HG02943 (cell line): ENCODE data around the gene LRFN3.
"Not testable (repeated sequence)": the region's sequence is repeated elsewhere in the genome, so short reads cannot be mapped to it uniquely, and the experiment has no call there.

Experiments
- ATAC-seq: cut with Tn5 transposase; IDR thresholded peaks from one replicate; pipeline ENCODE4 v1.9.1; 2021; ENCODE audit warnings: mild to moderate bottlenecking, low read depth, moderate library complexity; ENCODE audit not compliant: unreplicated experiment

Gene LRFN3, protein sequence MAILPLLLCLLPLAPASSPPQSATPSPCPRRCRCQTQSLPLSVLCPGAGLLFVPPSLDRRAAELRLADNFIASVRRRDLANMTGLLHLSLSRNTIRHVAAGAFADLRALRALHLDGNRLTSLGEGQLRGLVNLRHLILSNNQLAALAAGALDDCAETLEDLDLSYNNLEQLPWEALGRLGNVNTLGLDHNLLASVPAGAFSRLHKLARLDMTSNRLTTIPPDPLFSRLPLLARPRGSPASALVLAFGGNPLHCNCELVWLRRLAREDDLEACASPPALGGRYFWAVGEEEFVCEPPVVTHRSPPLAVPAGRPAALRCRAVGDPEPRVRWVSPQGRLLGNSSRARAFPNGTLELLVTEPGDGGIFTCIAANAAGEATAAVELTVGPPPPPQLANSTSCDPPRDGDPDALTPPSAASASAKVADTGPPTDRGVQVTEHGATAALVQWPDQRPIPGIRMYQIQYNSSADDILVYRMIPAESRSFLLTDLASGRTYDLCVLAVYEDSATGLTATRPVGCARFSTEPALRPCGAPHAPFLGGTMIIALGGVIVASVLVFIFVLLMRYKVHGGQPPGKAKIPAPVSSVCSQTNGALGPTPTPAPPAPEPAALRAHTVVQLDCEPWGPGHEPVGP

DNA sequence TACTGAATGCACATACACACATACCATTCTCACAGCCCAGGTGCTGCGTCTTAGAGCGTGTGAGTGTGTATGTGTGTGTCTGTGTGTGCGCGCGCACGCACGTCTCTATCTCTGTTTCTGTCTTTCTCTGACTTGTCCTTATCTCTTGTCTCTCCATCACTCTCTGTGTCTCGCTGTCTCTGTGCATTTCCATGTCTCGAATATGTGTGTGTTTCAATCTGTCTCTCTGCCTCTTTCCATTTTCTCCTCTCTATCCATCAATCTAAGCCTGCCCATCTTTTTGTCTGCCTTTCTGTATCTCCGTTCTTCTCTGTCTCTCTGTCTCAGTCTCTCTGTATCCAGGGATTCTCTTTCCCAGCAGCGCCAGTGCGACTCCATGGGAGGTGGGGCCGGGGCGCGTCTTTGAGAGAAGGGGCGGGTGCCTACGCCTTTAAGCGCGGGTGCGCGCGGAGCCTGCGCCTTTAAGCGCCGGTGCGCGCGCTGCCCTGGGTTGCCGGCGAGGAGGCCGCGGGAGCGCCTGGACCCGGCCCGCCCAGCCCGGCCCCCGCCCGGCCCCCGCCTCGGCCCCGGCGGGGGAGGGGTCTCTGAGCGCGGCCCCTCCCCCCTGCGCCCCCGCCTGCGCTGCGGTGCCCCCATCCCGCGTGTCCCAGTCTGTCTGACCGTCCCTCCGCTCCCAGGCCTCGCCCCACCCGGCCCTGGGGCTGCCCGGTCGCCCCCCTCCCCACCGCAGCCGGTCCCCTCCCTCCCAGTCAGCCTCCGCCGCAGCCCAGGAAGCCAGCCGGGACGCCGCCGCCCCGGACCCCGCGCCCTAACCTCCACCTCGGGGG, at the start of gene LRFN3:
TSS of gene LRFN3 (plus strand) at position 464 of the 827 bp plus-strand sequence. CDS start 3,052 bp downstream, outside the sequence.
- ATAC-seq = no peak

DNA sequence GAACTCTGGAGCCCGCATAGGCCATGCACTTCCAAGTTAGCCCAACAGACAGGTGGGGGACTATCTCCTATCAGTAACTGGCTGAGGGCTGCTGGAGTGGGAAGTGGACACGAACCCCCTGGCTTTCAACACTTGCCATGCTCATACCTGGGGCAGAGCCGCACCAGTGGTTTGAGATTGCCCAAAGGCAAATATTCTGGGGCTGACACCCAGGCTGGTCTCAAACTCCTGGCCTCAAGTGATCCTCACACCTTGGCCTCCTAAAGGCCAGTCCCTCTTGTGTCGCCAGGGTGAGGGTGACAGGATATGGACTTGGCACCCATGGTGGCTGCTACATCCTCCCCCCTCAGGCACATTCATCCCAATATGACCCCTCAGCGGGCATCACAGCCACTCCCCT, 49.0 kb upstream of the LRFN3 start:
- ATAC-seq = no peak

DNA sequence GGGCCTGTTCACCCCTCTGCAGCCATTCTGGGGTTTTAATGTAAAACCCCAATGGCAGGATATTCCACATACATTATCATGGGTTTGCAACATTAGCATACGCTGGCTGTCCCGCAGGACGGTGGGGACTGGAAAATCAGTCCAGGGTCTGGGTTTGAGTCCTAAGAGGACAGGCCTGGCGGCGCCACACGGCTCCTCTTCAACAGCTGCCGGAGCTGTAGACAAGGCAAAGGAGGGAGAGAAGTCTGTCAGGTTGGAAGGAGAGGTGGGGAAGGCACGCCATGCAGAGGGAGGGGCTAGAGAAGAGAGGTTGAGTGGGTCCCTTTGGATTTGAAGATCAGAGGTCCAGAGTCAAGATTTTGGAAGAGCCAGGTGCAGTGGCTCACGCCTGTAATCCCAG, 47.8 kb upstream of the LRFN3 start:
- ATAC-seq = no peak

DNA sequence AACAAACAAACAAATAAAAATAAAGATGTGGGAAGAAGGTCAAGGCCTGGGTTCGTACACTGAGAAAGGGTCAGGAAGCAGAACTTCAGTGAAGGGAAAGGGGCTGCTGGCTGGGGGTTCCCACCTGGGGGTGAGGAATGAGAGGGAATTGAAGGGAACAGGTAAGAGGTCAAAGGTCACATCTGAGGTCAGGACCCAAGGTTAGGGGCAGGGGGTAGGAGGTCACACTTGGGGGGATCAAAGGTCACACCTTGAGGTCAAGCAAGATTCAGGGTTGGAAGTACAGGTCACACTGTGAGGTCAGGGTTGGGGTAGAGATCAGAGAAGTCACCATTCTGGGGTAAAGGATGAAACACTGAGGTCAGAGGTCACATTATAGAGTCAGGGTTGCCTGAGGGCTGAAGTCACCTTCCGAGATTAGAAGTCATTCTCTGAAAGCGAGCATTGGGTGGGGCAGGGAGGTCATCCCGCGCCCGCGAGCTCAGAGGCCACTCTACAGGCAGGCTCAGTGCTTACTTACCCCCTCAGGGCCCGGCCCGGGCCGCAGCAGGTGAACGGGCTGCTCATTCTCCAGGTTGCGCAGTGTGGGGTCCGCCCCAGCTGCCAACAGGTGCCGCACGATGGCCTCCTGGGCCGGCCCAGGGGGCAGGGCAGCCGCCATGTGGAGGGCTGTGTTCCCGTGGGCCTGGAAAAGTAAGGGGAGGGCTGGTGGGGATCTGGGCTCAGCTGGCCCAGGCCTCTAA, 46.6 kb upstream of the LRFN3 start:
- no peak for ATAC-seq

DNA sequence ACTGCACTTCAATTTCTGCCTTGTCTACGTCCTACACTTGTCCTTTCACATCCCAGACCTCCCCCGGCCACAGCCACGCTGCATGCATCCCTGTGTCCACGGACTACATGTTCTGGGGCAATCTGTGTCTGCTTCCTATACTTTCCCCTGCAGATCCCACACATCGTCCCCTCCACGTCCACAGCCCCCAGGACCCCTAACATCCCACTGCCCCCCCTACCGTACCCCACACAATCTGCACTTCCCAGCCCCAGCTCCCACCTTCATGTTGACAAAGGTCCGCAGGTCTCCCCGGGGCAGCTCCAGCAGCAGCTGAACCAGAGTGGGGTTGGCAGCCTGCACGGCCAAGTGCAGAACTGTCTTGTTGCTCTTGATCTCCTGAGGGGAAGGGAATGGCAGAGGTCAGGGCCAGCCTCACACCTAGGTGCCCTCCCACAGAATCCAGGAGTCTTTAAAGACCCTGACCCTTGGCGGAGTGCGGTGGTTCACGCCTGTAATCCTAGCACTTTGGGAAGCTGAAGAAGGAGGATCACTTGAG, 46.0 kb upstream of the LRFN3 start:
- no peak for ATAC-seq

DNA sequence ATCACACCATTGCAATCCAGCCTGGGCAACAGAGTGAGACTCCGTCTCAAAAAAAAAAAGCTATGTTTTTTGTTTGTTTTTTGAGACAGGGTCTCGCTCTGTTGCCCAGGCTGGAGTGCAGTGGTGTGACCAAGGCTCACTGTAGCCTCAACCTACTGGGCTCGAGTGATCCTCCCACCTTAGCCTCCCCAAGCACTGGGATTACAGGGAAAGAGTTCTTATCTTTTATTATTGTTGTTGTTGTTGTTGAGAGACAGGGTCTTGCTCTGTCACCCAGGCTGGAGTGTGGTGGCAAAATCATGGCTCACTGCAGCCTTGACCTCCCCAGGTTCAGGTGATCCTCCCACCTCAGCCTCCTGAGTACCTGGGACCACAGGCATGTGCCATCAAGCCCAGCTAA, 44.4 kb upstream of the LRFN3 start:
- not testable (repeated sequence) for ATAC-seq

DNA sequence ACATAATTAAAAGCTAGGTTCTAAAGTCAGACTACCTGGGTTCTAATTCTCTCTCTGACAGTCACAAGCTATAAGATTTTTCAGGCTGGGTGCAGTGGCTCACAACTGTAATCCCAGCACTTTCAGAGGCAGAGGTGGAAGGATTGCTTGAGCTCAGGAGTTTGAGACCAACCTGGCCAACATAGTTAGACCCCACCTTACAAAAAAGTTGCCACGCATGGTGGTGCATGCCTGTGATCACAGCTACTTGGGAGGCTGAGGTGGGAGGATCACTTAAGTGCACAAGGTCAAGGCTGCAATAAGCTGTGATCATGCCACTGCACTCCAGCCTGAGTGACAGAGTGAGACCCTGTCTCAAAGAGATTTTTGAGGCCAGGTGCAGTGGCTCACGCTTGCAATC, 41.8 kb upstream of the LRFN3 start:
- no peak for ATAC-seq

DNA sequence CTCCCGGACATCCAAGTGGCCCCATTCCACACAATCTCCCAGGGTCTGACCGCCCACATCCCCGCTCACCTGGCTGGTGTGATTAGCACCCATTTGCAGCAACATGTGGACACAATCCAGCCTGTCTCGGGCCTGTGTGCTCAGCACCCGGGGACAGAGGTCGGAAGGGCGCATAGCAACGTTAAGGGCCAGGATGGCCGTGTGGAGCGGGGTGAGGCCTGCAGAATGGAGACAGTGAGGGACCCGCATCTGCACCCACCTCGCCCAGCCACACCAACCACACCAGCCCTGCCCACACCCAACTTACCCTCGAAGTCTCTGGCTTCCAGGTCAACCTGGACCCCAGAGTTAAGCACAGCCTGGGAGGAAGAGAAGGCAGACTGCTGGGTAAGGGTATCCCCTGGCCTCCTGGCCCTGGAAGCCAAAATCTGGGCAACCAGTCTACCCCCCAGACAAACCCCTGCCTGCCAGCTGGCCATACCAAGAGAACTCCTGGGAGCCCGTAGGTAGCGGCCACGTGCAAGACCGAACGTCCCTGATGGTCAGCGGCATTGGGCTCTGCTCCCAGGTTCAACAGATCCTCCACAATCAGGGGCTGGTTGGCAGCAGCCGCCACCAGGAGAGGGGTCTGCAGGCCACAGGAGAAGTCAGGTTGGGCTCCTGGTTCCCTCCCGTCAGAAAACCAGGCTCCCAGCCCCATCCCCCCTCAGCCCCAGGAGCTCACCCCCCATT, 40.1 kb upstream of the LRFN3 start:
- no peak for ATAC-seq

DNA sequence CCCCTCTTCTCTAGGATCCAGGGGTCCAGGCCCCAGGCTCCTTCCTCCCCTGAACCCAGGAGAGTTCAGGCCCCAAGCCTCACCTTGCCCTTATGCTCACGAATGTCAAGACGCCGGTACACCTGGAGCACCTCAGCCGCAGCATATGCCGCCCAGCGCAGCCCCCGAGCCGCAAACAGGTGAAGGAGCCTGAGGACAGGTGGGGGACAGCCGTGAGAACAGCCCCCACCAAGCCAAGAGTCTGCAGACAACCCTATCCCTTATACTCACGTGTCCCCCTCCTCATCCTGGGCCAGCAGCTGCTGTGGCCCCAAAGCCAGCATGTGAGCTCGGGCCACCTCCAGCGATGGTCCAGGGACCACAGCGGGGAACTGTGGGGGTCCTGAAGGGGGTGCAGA, 39.5 kb upstream of the LRFN3 start:
- ATAC-seq = no peak

DNA sequence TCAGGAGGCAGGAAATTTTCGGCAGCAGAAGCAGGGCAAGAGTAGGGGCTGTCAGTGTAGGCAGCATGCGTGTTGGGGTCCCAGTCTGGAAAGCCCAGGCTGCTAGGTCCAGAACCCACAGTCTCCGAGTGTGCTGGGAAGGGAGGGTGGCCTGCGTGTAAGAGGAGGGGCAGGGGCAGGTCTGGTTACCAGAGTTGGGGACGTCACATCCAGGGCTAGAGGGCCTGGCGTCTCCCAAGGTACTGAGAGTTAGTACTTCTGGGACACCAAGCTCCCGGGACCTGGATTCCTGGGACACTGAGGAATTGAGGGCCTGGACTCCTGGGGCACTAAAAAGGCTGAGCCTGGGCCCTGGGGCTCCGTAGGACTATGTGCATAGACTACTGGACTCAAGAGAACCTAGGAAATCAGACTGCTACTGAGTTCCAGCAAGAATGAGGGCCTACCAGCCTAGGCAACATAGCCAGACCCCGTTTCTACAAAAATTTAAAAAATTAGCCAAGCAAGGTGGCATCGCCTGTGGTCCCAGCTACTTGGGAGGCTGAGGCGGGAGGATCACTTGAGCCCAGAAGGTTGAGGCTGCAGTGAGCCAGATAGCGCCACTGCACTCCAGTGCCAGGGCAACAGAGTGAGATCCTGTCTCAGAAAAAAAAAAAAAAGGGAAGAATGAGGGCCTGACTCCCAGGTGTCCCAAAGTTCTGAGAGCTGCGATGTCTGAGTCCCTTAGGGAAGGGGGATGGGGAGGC, 38.3 kb upstream of the LRFN3 start:
- ATAC-seq = no peak

DNA sequence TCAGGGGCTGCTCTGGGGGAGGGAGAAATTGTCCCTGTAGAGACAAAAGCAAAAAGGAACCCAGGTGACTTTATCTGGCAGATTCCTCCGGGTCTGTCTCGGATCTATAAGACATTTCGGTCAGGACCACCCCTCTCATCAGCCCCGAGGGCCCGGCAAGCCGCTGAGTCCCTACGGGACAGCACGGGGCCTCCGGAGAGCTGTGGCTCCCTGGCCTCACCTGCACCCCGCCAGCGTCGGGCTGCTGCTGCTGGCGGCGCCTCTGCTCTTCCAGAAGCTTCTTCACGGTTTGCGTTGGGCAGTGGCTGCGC, 37.7 kb upstream of the LRFN3 start:
- no peak for ATAC-seq

DNA sequence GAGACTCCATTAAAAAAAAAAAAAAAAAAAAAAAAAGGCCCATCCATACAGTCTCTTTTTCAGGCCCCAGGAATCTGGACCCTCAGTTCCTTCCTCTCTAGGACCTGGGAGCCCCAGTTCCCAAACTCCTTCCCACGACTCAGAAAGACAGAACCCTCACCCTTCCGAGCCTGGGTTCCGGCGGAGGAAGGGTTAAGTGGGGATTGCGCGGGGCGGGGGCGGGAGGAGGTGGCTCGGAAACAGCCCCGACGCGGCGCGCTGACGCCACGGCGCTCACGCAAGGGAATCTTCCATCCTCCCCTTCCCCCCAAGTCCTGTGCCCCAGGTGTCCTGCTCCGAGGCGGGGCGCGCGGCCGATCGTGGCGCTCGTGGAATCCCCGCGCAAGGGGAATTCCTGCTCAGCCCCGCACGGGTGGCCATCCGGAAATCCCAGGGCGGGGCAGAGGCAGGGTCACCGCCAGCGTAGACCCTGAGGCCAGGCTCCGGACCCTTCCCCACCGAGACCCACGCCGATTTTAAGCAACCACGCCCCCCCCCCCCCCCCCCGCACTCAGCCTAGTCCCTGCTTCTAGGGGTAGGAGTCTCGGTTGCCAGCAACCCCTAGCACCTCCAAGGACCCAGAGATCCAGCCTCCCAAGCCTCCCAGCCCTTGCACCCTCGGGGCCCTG, 36.5 kb upstream of the LRFN3 start:
- no peak for ATAC-seq

DNA sequence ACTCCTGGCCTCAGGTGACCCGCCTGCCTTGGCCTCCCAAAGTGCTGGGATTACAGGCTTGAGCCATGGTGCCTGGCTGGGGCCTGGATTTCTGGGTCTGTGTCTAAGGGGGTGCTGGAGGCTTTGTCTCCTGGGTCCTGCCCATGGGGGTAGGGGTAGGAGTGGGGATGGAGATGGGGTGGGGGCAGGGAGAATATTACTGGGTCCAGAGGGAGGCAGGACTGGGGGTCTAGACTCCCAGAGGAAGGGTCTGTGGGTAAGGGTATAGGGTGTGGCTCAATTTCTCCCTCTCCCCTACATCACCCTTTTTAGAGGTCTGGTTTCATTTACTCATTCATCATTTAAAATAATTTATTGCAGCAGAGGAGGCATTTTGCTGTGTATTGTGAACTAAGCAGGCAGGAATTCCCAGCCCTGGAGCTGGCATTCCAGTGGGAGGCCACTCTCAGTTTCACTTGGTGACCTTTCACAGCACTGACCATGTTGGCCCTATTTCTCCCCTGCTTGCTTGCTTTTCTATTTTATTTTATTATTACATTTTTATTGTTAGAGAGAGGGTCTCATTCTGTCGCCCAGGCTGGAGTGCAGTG, 35.0 kb upstream of the LRFN3 start:
- ATAC-seq = no peak

DNA sequence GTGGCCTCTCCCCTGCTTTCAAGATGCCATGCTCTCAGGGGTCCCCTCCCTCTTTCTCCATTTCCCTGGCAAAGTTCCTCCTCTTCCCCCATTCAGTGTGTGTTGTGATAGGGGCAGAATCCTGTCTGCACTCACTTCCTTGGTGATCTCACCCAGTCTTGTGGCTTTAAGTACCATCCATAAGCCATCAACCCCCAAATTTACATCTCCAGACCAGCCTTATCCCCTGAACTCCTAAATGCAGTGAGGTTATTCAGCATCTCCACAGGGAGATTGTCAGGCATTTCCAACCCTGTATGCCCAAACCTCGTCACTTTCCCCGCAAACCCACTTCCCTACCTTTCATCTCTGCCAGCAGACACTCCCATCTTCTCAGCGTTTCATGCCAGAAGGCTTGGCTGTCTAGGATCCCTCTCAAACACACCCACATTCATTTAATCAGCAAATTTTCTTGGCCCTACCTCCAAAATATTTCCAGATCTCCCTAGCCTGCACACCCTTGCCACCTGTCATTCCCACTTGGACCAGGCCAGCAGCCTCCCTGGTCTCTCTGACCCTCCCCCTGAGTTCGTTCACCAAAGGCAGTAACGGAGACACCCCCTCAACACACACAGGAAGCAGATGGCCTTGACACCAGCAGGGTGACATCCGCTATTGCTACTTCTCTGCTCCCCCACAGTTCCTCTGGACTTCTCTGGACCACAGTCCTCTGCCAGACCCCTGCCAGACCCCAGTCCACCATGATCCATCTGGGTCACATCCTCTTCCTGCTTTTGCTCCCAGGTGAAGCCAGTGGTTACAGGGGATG, 34.1 kb upstream of the LRFN3 start, which contains the start of gene HCST:
TSS of gene HCST (plus strand) at position 676 of the 808 bp plus-strand sequence. CDS start at position 741, 65 bp downstream.
- ATAC-seq = no peak

DNA sequence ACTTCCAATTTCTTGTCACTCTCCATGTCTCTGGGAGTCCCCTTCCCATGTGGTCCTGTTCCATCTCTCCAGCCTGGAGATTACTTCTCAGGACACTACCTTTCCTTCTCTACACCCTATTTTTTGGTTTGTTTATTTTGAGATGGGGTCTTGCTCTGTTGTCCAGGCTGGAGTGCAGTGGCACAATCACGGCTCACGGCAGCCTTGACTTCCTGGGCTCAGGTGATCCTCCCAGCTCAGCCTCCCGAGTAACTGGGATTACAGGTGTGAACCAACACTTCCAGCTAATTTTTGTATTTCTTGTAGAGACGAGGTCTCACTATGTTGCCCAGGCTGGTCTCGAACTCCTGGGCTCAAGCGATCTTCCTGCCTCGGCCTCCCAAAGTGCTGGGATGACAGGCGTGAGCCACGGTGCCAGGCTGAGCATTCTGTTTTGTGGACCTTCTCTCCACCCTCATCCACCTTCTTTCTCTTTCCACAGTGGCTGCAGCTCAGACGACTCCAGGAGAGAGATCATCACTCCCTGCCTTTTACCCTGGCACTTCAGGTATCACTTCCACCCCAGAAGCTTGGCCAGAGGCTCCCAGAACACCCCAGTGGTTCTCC, 33.2 kb upstream of the LRFN3 start:
- no peak for ATAC-seq

DNA sequence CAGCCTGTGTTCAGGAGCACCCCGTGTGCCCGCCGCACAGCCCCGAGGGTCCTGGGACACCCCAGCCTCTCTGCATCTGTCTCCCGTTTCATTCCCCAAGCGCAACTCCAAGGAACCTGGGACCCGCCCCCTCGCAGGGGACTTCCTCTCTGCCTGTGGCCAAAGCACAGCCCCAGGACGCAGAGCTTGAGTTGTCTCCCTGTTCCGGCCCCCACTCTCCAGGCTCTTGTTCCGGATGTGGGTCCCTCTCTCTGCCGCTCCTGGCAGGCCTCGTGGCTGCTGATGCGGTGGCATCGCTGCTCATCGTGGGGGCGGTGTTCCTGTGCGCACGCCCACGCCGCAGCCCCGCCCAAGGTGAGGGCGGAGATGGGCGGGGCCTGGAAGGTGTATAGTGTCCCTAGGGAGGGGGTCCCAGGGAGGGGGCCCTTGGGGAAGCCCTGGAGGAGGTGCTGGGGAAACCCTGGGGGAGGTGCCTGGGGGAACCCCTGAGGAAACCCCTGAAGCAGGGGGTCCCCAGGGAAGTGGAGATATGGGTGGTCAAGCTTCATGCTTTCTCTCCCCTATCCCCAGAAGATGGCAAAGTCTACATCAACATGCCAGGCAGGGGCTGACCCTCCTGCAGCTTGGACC, 32.5 kb upstream of the LRFN3 start:
- no peak for ATAC-seq
